DOHH2 (cell line): ENCODE results near the gene ARMC9.

Experiments used
- H3F3A ChIP-seq: fragments of 200-600 bp; sonication (generic), shearing (Covaris generic); 2 replicates; pipeline ENCODE4 v1.6.0; 2016; ENCODE audit warnings: antibody characterized with exemption, mild to moderate bottlenecking; ENCODE audit not compliant: control insufficient read depth, insufficient read depth
- H3K27ac ChIP-seq: fragments of 200-600 bp; sonication (generic); 2 replicates; pipeline ENCODE4 v1.5.1; 2014; ENCODE audit warnings: low read depth, mild to moderate bottlenecking, low read length, moderate library complexity
- H3K27me3 ChIP-seq: fragments of 200-600 bp; sonication (generic); 2 replicates; pipeline ENCODE4 v1.6.1; 2014; ENCODE audit warnings: mild to moderate bottlenecking, low read length, mixed read lengths; ENCODE audit not compliant: control insufficient read depth
- H3K36me3 ChIP-seq: fragments of 200-600 bp; sonication (generic); 2 replicates; pipeline ENCODE4 v1.6.1; 2014; ENCODE audit warnings: mild to moderate bottlenecking, low read length, moderate library complexity, mixed read lengths; ENCODE audit not compliant: control insufficient read depth
- H3K4me1 ChIP-seq: fragments of 200-600 bp; sonication (generic); 2 replicates; pipeline ENCODE4 v1.6.1; 2014; ENCODE audit warnings: mild to moderate bottlenecking, low read length, mixed read lengths; ENCODE audit not compliant: control insufficient read depth
- H3K4me2 ChIP-seq: fragments of 200-600 bp; sonication (generic); 2 replicates; pipeline ENCODE4 v1.6.0; 2014; ENCODE audit warnings: mild to moderate bottlenecking, low read length, moderate library complexity
- H3K4me3 ChIP-seq: fragments of 200-600 bp; sonication (generic); 2 replicates; pipeline ENCODE4 v1.5.1; 2014; ENCODE audit warnings: mild to moderate bottlenecking, low read length, mixed read lengths
- H3K79me2 ChIP-seq: fragments of 200-600 bp; sonication (generic); 2 replicates; pipeline ENCODE4 v1.6.1; 2014; ENCODE audit warnings: mild to moderate bottlenecking, low read length, mixed read lengths; ENCODE audit not compliant: control insufficient read depth
- H3K9me2 ChIP-seq: fragments of 200-600 bp; sonication (generic); replicated peaks from 2 replicates; pipeline ENCODE4 v1.6.1; 2014; ENCODE audit warnings: mild to moderate bottlenecking, low read length, mixed read lengths; ENCODE audit not compliant: control insufficient read depth
- H3K9me3 ChIP-seq: fragments of 200-600 bp; sonication (generic); 2 replicates; pipeline ENCODE4 v1.6.1; 2014; ENCODE audit warnings: antibody characterized with exemption, low read length, mixed read lengths; ENCODE audit not compliant: control insufficient read depth, insufficient read depth
- H4K20me1 ChIP-seq: fragments of 200-600 bp; sonication (generic); 2 replicates; pipeline ENCODE4 v1.6.0; 2014; ENCODE audit warnings: low read depth, mild to moderate bottlenecking, antibody characterized with exemption, low read length, moderate library complexity; ENCODE audit not compliant: control insufficient read depth, insufficient read depth
- EZH2phosphoT487 ChIP-seq: fragments of 200-600 bp; sonication (generic); IDR thresholded peaks from 2 replicates; pipeline ENCODE4 v1.6.1; 2017; ENCODE audit warnings: borderline replicate concordance, mild to moderate bottlenecking, antibody characterized with exemption, low read length, moderate library complexity, mixed read lengths
- TF ChIP-seq, protein P1 (sequence below): fragments of 200-600 bp; sonication (generic); IDR thresholded peaks from one replicate; pipeline ENCODE4 v1.5.1; 2014; ENCODE audit warnings: antibody characterized with exemption, mild to moderate bottlenecking, low read depth, low read length; ENCODE audit not compliant: poor library complexity, severe bottlenecking

Gene ARMC9

DNA sequence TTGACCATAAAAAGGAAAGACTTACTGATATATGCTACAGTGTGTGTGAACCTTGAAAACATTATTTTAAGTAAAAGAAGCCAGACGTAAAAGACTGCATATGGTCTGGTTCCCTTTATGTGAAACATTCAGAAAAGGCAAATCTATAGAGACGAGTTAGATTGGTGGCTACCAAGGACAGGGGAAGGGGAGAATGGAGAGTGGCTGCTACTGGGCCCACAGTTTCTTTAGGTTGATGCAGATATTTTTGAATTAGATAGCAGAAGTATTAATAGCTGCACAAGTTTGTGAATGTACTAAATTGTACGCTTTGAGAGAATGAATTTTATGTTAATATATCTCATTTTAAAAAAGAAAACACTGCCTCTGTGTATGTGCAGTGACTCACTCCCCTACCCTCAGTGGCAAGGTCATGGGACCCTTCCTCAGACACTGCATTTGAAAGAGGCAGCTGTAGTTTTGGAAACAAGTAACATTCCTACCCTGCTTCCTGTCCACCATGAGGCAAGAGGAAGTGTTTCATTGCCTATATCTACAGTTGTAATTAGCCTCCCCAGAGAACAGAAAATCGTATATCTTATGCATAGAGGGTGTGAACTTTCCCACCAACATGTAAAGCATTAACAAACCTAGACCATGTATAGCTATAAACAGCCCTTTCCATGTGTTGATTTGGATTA is 29.8 kb upstream of the ARMC9 start:
- H3K4me2 ChIP-seq = no peak overlapping the region
- H3K9me2 ChIP-seq = no peaks in the 10 kb centered on the region
- H3K27ac ChIP-seq = no peak overlapping the region
- no peak for TF ChIP-seq EZH2phosphoT487
- TF ChIP-seq, protein P1, sequence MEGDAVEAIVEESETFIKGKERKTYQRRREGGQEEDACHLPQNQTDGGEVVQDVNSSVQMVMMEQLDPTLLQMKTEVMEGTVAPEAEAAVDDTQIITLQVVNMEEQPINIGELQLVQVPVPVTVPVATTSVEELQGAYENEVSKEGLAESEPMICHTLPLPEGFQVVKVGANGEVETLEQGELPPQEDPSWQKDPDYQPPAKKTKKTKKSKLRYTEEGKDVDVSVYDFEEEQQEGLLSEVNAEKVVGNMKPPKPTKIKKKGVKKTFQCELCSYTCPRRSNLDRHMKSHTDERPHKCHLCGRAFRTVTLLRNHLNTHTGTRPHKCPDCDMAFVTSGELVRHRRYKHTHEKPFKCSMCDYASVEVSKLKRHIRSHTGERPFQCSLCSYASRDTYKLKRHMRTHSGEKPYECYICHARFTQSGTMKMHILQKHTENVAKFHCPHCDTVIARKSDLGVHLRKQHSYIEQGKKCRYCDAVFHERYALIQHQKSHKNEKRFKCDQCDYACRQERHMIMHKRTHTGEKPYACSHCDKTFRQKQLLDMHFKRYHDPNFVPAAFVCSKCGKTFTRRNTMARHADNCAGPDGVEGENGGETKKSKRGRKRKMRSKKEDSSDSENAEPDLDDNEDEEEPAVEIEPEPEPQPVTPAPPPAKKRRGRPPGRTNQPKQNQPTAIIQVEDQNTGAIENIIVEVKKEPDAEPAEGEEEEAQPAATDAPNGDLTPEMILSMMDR = no peak
- H3K27me3 ChIP-seq = no peaks in the 10 kb centered on the region
- peaks cover 84% of the 10 kb centered on the region for H3K36me3 ChIP-seq
- H3K9me3 ChIP-seq = no peaks in the 10 kb centered on the region
- H3K4me1 ChIP-seq = peaks cover 28% of the 10 kb centered on the region
- no peaks in the 10 kb centered on the region; the same call in 1 of the 2 replicates for H3F3A ChIP-seq
- no peaks in the 10 kb centered on the region for H4K20me1 ChIP-seq
- no peaks in the 10 kb centered on the region for H3K79me2 ChIP-seq
- no peak overlapping the region for H3K4me3 ChIP-seq

DNA sequence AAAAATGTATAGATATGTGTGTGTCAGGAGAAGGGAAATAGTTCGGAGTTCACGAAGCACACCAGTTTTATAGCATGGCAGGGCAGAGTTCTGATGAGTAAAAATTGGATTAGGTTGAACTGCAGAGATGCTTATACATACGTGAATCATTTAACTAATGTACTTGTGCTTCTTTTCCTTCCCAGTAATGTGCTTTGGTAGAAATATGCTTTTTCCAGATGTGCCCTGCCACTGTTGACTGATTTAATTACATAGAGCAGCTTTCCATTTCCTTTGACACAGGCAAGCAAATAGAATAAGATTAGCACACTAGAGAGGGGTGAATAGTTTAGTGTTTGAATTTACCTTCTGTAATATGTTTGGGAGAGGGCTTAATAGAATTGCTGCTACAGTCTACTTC is 28.9 kb upstream of the ARMC9 start:
- H3F3A ChIP-seq = no peaks in the 10 kb centered on the region; the same call in 1 of the 2 replicates
- H3K36me3 ChIP-seq = peaks cover 80% of the 10 kb centered on the region
- H3K4me2 ChIP-seq = no peak overlapping the region

DNA sequence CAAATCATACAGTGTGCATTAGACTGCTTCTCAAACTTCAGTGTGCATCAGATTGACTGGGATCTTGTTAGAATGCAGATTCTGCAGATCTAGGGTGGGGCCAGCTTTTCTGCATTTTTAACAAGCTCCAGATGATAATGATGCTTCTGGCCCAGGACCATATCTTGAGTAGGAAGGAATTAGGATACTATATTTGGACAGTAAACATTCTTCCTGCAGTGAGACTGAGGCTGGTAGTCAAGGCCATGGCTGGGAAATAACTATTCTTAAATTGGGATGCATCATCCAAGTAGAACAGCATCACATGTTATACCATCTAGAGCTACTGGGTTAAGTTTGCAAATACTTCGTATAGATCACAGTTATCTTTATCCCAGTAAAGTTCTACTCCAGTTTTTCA is 28.4 kb upstream of the ARMC9 start:
- Histone ChIP-seq H3F3A (no peaks in the 10 kb centered on the region; the same call in 1 of the 2 replicates), H3K27ac (no peak overlapping the region), H3K4me2 (no peak overlapping the region), H3K36me3 (peaks cover 82% of the 10 kb centered on the region), H3K4me1 (peaks cover 28% of the 10 kb centered on the region), H3K9me2 (no peaks in the 10 kb centered on the region), H3K79me2 (no peaks in the 10 kb centered on the region), H3K27me3 (no peaks in the 10 kb centered on the region), H3K4me3 (no peak overlapping the region), H4K20me1 (no peaks in the 10 kb centered on the region), H3K9me3 (no peaks in the 10 kb centered on the region)
- TF ChIP-seq, protein P1 = no peak
- no peak for TF ChIP-seq EZH2phosphoT487

More for the DNA sequence above, 28.9 kb upstream of the ARMC9 start:
- Histone ChIP-seq H3K79me2 (no peaks in the 10 kb centered on the region), H3K9me3 (no peaks in the 10 kb centered on the region), H3K9me2 (no peaks in the 10 kb centered on the region), H3K4me1 (peaks cover 28% of the 10 kb centered on the region), H4K20me1 (no peaks in the 10 kb centered on the region), H3K27me3 (no peaks in the 10 kb centered on the region), H3K4me3 (no peak overlapping the region), H3K27ac (no peak overlapping the region)
- TF ChIP-seq, protein P1 = no peak
- no peak for TF ChIP-seq EZH2phosphoT487
